Activated CD8-positive, alpha-beta memory T cell treated with anti-CD3 and anti-CD28 coated beads, Interleukin-2, amount 50 U/mL, for 1 hour (primary cell): ENCODE results near the gene FGL2.
"Not testable (repeated sequence)": the region's sequence is repeated elsewhere in the genome, so short reads cannot be mapped to it uniquely, and the experiment has no call there.

Experiments used
- DNase-seq: peaks from one replicate; pipeline ENCODE4 v3.0.0-alpha.2; 2020; ENCODE audit errors: extremely low read depth

Gene FGL2

DNA sequence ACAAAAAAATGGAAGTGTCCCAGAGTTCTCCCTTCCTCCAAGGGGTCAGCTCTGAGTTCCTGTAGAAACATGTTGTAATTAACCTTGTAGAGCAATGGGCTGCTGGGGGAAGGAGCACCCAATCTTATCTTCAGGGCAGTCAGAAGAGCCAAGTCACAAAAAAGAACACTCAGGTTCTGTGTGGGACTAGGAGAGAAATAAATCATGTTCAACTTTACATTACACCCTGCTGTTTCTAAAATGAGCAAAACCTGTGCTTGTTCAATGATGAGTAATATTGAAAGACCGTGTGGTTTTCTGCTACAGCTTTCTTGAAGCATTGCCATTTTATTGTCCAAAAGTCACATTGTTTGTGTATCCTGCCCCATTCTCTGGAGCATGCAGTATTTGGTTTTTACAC lies 42.6 kb downstream of the FGL2 start:
- not testable (repeated sequence) for DNase-seq

DNA sequence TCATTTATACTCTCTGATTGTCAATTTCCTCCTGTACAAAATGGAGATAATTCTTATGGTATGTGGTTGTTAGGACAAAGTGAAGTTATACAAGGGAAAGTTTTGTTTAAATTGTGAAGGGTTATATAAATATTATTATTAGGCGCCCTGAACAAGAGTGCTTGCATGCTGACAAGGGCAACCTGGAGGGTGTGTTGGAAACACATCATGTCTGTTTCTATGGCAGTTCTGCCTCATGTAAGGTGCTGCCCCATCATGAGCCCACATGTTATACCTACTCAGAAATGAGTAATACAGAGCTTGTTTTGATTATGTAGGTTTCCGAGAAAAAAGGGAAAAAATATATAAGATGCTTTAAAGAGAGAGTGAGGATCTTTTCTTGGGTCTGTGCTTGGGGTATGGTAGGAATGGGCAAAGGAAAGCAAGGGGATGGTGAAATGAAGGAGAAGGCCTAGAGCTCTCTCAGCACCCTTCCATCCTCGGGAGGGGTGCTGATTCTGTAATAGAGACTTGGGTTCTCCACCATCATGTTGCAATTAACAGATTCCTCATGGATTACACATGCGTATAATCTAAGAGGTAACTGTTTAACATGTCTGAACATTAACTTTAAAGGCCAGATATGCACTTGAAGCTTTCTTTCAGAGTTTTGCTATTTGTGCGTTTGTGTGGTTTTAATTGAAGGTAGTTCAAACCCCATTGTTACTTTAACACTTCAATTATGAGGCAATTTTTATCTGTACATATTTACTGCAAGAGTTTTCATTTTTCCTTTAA lies 43.8 kb downstream of the FGL2 start:
- DNase-seq, result not testable (repeated sequence)

DNA sequence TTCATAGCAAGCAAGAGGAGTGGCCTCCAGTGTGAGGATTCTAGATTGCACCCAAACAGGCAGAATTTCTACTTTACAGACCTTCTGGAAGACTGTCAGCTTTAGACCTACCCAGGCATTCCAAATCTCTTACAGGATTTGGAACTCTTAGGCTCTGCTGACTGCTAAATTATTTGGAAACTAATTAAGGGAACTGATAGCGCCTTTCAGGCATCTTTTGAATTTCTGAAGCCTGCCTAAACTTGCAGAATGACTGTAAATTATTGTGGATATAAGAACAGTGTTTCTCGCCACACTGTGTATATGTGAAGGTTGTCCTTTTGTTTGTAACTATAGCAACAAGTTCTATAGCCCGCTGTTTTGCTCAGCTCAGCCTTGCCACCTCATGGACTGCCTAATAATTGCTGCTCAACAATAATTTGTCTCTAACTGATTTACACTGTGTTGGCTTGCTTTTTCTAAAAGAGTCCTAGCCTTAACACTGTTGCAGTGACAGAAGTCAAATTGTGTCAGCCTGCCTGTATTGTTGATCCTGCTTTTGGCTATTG lies 44.6 kb downstream of the FGL2 start:
- not testable (repeated sequence) for DNase-seq

DNA sequence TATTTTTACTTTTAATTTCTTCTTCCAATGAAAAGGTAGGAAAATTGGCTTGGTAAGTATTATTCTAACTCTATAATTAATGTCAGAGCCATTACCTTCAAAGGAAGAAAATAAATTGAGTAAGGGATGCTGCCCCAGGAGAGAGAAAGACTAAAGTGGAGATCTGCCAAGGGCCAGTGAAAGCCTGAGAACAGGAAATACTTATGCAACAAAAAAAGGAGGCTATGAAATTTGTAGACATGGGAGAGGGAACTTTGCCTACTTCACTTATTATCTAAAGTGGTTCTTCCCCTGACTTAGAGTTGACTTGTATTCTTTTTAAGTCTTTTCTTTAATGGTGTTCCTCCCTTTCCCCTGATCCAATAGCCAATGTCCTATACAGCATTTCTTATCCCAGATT lies 47.4 kb downstream of the FGL2 start:
- not testable (repeated sequence) for DNase-seq
